H9 (cell line): ENCODE measurements around the gene MAP1B. TPM values are rescaled to one million over a fixed set of nuclear protein-coding genes. Genes with fewer than 3 reads are reported as not detected.

Source experiments
- DNase-seq: peaks from one replicate; pipeline ENCODE4 v3.0.0-alpha.2; 2017
- H2AFZ ChIP-seq: one replicate; pipeline ENCODE4 v1.6.1; 2013; ENCODE audit warnings: mild to moderate bottlenecking, low read length, control low read depth, moderate library complexity
- H2AK5ac ChIP-seq: 2 replicates; pipeline ENCODE4 v1.6.1; 2013; ENCODE audit warnings: low read length, control low read depth, mixed read lengths; ENCODE audit not compliant: insufficient read length
- H2BK120ac ChIP-seq: one replicate; pipeline ENCODE4 v1.6.1; 2013; ENCODE audit warnings: low read depth, mild to moderate bottlenecking, low read length, control low read depth, inconsistent platforms; ENCODE audit not compliant: poor library complexity, severe bottlenecking
- H2BK12ac ChIP-seq: 2 replicates; pipeline ENCODE4 v1.6.1; 2013; ENCODE audit warnings: low read length, control low read depth, mixed read lengths, low read depth; ENCODE audit not compliant: insufficient read length
- H2BK15ac ChIP-seq: 2 replicates; pipeline ENCODE4 v1.6.1; 2013; ENCODE audit warnings: low read depth, low read length, control low read depth
- H2BK20ac ChIP-seq: one replicate; pipeline ENCODE4 v1.6.1; 2013; ENCODE audit warnings: low read depth, mild to moderate bottlenecking, low read length, control low read depth, inconsistent platforms; ENCODE audit not compliant: poor library complexity, severe bottlenecking
- H2BK5ac ChIP-seq: 2 replicates; pipeline ENCODE4 v1.6.1; 2013; ENCODE audit warnings: low read length, control low read depth, mixed read lengths; ENCODE audit not compliant: insufficient read length
- H3K14ac ChIP-seq: 2 replicates; pipeline ENCODE4 v1.6.1; 2013; ENCODE audit warnings: low read length, control low read depth; ENCODE audit not compliant: insufficient read depth
- H3K18ac ChIP-seq: 2 replicates; pipeline ENCODE4 v1.6.1; 2013; ENCODE audit warnings: low read depth, mild to moderate bottlenecking, mixed read lengths, low read length, control low read depth; ENCODE audit not compliant: insufficient read length
- H3K23ac ChIP-seq: 2 replicates; pipeline ENCODE4 v1.6.1; 2013; ENCODE audit warnings: low read length, control low read depth, mixed read lengths, low read depth; ENCODE audit not compliant: insufficient read length
- H3K23me2 ChIP-seq: 2 replicates; pipeline ENCODE4 v1.6.1; 2013; ENCODE audit warnings: low read depth, mild to moderate bottlenecking, mixed read lengths, low read length, control low read depth; ENCODE audit not compliant: insufficient read length, poor library complexity, severe bottlenecking
- H3K27ac ChIP-seq: 2 replicates; pipeline ENCODE4 v1.5.1; 2013; ENCODE audit warnings: low read length, control low read depth, mixed read lengths, low read depth; ENCODE audit not compliant: insufficient read length
- H3K27me3 ChIP-seq: 2 replicates; pipeline ENCODE4 v1.6.1; 2013; ENCODE audit warnings: low read length, control low read depth, inconsistent platforms; ENCODE audit not compliant: insufficient read depth
- H3K4ac ChIP-seq: 2 replicates; pipeline ENCODE4 v1.6.1; 2013; ENCODE audit warnings: low read depth, mild to moderate bottlenecking, control low read depth, inconsistent platforms, low read length, moderate library complexity
- H3K4me1 ChIP-seq: 2 replicates; pipeline ENCODE4 v1.6.1; 2013; ENCODE audit warnings: low read length, control low read depth, inconsistent platforms; ENCODE audit not compliant: insufficient read depth
- H3K4me2 ChIP-seq: 2 replicates; pipeline ENCODE4 v1.6.1; 2013; ENCODE audit warnings: low read length, control low read depth, mixed read lengths; ENCODE audit not compliant: insufficient read length, insufficient read depth
- H3K56ac ChIP-seq: 2 replicates; pipeline ENCODE4 v1.6.1; 2013; ENCODE audit warnings: low read depth, mild to moderate bottlenecking, mixed read lengths, low read length, control low read depth; ENCODE audit not compliant: insufficient read length
- H3K79me1 ChIP-seq: 2 replicates; pipeline ENCODE4 v1.6.1; 2013; ENCODE audit warnings: low read depth, mild to moderate bottlenecking, moderate library complexity, low read length, control low read depth, inconsistent platforms; ENCODE audit not compliant: insufficient read depth, poor library complexity, severe bottlenecking
- H3K79me2 ChIP-seq: 2 replicates; pipeline ENCODE4 v1.6.1; 2013; ENCODE audit warnings: low read length, control low read depth, inconsistent platforms; ENCODE audit not compliant: insufficient read depth
- H3K9ac ChIP-seq: 2 replicates; pipeline ENCODE4 v1.6.1; 2013; ENCODE audit warnings: low read length, control low read depth, mixed read lengths; ENCODE audit not compliant: insufficient read length; ENCODE audit errors: extremely low read depth
- H3K9me3 ChIP-seq: one replicate; pipeline ENCODE4 v1.6.1; 2013; ENCODE audit warnings: low read depth, low read length, inconsistent platforms; ENCODE audit not compliant: control insufficient read depth
- H3T11ph ChIP-seq: one replicate; pipeline ENCODE4 v1.6.1; 2013; ENCODE audit warnings: mild to moderate bottlenecking, low read length, control low read depth, inconsistent platforms
- H4K20me1 ChIP-seq: one replicate; pipeline ENCODE4 v1.6.1; 2013; ENCODE audit not compliant: control insufficient read depth, insufficient read length, insufficient read depth
- H4K5ac ChIP-seq: 2 replicates; pipeline ENCODE4 v1.6.1; 2013; ENCODE audit warnings: low read depth, mild to moderate bottlenecking, mixed read lengths, low read length, control low read depth; ENCODE audit not compliant: insufficient read length
- H4K8ac ChIP-seq: replicated peaks from 2 replicates; pipeline ENCODE4 v1.6.1; 2013; ENCODE audit warnings: low read length, control low read depth, mixed read lengths, low read depth; ENCODE audit not compliant: insufficient read length
- H4K91ac ChIP-seq: 2 replicates; pipeline ENCODE4 v1.6.1; 2013; ENCODE audit warnings: low read depth, mild to moderate bottlenecking, moderate library complexity, mixed read lengths, low read length, control low read depth; ENCODE audit not compliant: insufficient read length
- H3K27ac Mint-ChIP-seq, 3 experiments: 2 replicates in 2 of 3; 3 replicates in 1 of 3; pipeline ENCODE4 v1.8.0; 2020 to 2021; ENCODE audit warnings: mixed read lengths in 3 of 3, mild to moderate bottlenecking in 1 of 3, moderate library complexity in 1 of 3
- H3K27me3 Mint-ChIP-seq: 2 replicates; pipeline ENCODE4 v1.8.0; 2021; ENCODE audit warnings: low read depth, mild to moderate bottlenecking, moderate library complexity, mixed read lengths
- H3K36me3 Mint-ChIP-seq, 3 experiments: 2 replicates in 2 of 3; 3 replicates in 1 of 3; pipeline ENCODE4 v1.8.0; 2020 to 2021; ENCODE audit warnings: low read depth in 3 of 3, mixed read lengths in 3 of 3; ENCODE audit not compliant: insufficient read depth in 1 of 3
- H3K4me1 Mint-ChIP-seq, 2 experiments: 2 replicates each; pipeline ENCODE4 v1.8.0; 2020; ENCODE audit warnings: mixed read lengths in 2 of 2
- H3K4me3 Mint-ChIP-seq, 2 experiments: 2 replicates in 1 of 2; 3 replicates in 1 of 2; pipeline ENCODE4 v1.8.0; 2020 to 2021; ENCODE audit warnings: mild to moderate bottlenecking in 2 of 2, mixed read lengths in 2 of 2, moderate library complexity in 1 of 2
- H3K9me3 Mint-ChIP-seq, 2 experiments: 2 replicates in 1 of 2; 3 replicates in 1 of 2; pipeline ENCODE4 v1.8.0; 2020; ENCODE audit warnings: mild to moderate bottlenecking in 2 of 2, mixed read lengths in 2 of 2, moderate library complexity in 1 of 2
- CTCF ChIP-seq: fragments of 200-600 bp; sonication (generic); conservative IDR thresholded peaks from 3 replicates; pipeline ENCODE4 v1.8.0; 2021; ENCODE audit warnings: antibody characterized with exemption, mild to moderate bottlenecking
- WGBS: extraction: QIAGEN DNeasy Blood & Tissue Kit; methylation state at CpG from one replicate; pipeline ENCODE4 v1.1.7; 2013; ENCODE audit warnings: missing lambda C conversion rate, low lambda C conversion rate, mixed read lengths; ENCODE audit not compliant: insufficient read length; ENCODE audit errors: extremely low coverage; 5-methylcytosine and 5-hydroxymethylcytosine counted together
- total RNA-seq: library from RNA; stranded (reverse); gene quantifications from 2 replicates; pipeline ENCODE4 v1.2.1, GENCODE V29; 2021

Gene MAP1B
- total RNA-seq, 1 experiment from 2014 or later = 67.5 TPM

DNA sequence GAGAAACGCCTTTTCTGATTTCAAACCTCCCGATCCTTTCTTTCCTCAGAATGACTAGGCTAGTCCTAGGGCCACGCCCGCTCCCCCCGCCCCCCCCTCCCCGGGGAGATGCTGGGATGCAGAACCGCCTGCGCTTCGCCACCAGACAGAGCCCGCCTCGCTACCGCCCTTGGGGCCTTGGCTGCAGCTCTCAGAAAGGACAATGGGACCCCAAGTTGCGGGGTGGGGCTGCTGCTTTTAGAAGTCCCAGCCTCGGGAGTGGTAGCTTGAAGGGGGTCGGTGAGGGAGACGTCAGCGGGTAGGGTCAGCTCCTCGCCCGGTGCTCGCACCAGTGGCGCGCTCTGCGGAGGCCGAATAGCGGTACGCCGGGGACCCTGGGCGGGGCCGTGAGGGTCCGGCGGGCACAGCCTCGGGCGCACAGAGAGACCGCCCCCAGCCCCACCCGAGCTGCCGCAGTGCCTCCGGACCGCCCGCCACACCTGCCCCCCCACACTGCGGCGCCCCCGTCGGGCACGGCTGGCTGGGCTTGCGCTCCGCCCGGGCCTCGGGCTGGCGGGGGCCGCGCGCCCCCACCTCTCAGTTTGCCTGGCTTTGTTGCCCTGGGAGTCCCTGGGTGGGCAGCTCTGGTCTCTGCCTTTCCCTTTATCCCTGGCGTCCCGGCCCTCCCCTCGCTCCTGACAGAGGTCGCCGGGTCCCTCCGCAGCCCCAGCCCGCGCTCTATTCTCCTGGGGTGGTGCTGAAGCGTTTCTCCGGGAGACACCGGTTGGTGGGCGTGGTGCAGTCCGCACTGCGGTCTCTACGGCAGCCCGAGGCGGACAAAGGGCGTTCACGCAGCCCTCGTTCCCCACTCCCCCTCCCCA, 1.2 kb downstream of the MAP1B start:
- Histone ChIP-seq H4K5ac (no peak overlapping the region), H2BK20ac (no peak overlapping the region), H3K9me3 (no peaks in the 10 kb centered on the region), H3K23me2 (peaks cover 10% of the 10 kb centered on the region), H2BK5ac (no peak overlapping the region), H3K79me1 (no peaks in the 10 kb centered on the region), H2BK15ac (no peak overlapping the region), H3K4me1 (peaks cover 9% of the 10 kb centered on the region; the same call in 1 of the 2 replicates), H3K18ac (peak overlapping the region; percentile 70), H3K27ac (no peak overlapping the region), H3T11ph (no peak overlapping the region), H3K14ac (peak overlapping the region; percentile 78), H3K9ac (peak overlapping the region; percentile 68), H3K27me3 (no peaks in the 10 kb centered on the region), H2AFZ (no peak overlapping the region), H4K20me1 (no peaks in the 10 kb centered on the region), H3K56ac (no peak overlapping the region), H2BK12ac (no peak overlapping the region), H2BK120ac (no peak overlapping the region), H4K8ac (no peak overlapping the region), H2AK5ac (no peak overlapping the region), H4K91ac (no peak overlapping the region), H3K4ac (no peak overlapping the region), H3K23ac (no peak overlapping the region), H3K4me2 (peak overlapping the region; percentile 85), H3K79me2 (peaks cover 18% of the 10 kb centered on the region)
- no peaks in the 10 kb centered on the region; the same call in 1 of the 2 replicates for H3K27me3 Mint-ChIP-seq
- no peak for TF ChIP-seq CTCF
- peaks cover 2 to 16% (median 4%) of the 10 kb centered on the region in 3 experiments; a peak in 5 of 7 replicates for H3K36me3 Mint-ChIP-seq
- H3K27ac Mint-ChIP-seq = peak overlapping the region; percentile 92 to 98 (median 97)
- WGBS = no CpG with 5 or more reads among the region's 72 CpGs
- peak; percentile 82 for DNase-seq
- H3K4me1 Mint-ChIP-seq = peaks cover 38 to 43% of the 10 kb centered on the region in 2 experiments
- H3K9me3 Mint-ChIP-seq = no peaks in the 10 kb centered on the region
- peak overlapping the region; percentile 86 to 96 for H3K4me3 Mint-ChIP-seq
